Stimulated activated CD8-positive, alpha-beta memory T cell treated with anti-CD3 and anti-CD28 coated beads, Interleukin-7, amount 100 ng/mL, for 48 hours (primary cell): ENCODE data around the gene NOBOX.
"Not testable (repeated sequence)": the region's sequence is repeated elsewhere in the genome, so short reads cannot be mapped to it uniquely, and the experiment has no call there.

Experiments
- DNase-seq, 2 donors: peaks; one replicate each; pipeline ENCODE4 v3.0.0-alpha.2; 2020; ENCODE audit warnings: low read depth in 1 of 2; ENCODE audit errors: extremely low read depth in 1 of 2

NOBOX gene

GRCh38 chr7:144397086-144397485 lies 6.4 kb downstream of the NOBOX start:
- no peak for DNase-seq

DNA sequence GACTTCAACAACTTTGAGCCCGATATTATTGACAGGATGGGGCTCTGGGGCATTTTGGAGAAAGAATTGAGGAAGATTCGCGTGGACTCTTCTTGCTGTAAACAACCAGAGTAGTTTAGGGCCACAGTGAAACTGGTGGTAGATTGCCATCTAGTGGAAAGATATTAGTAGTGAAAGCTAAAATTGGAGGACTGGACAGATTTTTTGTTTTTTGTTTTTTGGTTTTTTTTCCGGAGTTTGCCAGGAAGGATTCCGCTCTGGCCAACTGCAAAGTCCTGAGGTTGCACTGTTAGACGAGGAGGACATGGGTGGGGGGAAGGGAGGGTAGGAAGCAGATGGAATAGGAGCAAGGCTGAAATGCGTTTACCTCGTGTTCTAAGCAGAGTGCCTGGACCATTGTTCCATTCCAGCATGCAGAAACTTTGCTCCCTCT lies 11.7 kb downstream of the NOBOX start:
- no peak for DNase-seq

DNA sequence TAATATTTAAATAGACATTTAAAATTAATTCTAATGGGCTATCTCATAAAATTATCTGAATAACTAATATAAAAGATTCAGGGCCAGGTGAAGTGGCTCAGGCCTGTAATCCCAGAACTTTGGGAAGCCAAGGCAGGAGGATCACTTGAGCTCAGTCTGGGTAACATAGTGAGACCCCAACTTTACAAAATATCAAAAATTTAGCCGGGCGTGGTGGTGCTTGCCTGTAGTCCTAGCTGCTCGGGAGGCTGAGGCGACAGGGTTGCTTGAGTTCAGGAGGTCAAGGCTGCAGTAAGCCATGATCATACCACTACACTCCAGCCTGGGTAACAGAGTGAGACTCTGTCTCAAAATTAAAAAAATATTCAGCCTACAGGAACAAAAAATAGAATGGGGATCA lies 12.5 kb downstream of the NOBOX start:
- no peak for DNase-seq

DNA sequence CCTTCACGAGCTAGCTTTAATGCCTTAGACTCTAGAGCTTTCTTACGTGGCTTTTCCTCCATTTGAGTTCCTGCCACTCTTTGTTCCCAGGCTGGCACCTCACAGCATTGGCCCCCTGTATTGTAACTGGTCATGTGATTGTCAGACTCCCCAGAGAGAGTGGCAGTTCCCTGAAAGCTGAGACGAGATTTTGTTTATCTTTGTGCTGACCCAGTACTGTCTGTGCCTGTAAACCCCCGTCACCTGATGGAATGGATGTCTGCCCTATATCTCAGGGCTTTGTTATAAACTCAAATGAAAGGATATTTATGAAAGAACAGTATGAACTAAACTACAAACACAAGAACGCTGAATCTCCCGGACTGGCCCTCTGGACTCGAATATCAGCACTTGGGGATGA lies 13.0 kb downstream of the NOBOX start:
- no peak for DNase-seq

- DNase-seq = no peak
Measured at GRCh38 chr7:144388950-144389349, 14.5 kb downstream of the NOBOX start.

- no peak for DNase-seq
Measured at GRCh38 chr7:144386741-144387140, 16.8 kb downstream of the NOBOX start.

DNA sequence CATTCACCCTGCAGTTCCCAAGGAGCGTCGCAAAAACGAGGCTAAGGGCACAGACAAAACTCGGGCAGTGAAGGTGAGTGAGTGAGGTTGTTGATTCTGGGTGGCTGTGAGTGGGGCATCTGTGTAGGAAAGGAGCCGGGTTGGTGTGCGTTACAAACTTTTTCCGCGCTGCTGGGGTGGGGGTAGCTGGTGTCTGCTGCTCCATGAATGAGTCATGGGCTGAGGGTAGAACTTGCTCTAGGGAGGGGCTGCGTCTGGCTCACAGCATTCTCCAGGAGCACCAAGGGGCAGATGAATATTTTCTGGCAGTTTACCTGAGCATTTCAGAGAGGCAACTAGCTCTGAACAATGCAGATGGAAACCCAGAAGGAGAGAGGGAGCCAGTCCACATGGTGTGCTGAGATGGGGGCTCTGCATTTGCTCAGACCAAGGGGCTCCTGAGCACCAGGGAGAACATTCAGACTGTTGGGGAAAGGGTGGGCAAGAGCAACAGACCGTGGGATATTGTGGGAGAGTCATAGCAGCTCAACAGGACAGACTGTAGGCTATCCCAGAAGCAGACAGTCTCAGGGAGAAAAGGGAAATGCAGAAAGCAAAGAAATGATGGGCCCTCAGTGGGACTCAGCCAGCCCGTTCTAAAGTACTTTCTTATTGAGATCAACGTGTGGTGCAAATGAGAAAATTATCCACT lies 18.8 kb downstream of the NOBOX start:
- peak; percentile 21 to 41 for DNase-seq

- DNase-seq = no peak
Measured at GRCh38 chr7:144384071-144384470, 19.4 kb downstream of the NOBOX start.

DNA sequence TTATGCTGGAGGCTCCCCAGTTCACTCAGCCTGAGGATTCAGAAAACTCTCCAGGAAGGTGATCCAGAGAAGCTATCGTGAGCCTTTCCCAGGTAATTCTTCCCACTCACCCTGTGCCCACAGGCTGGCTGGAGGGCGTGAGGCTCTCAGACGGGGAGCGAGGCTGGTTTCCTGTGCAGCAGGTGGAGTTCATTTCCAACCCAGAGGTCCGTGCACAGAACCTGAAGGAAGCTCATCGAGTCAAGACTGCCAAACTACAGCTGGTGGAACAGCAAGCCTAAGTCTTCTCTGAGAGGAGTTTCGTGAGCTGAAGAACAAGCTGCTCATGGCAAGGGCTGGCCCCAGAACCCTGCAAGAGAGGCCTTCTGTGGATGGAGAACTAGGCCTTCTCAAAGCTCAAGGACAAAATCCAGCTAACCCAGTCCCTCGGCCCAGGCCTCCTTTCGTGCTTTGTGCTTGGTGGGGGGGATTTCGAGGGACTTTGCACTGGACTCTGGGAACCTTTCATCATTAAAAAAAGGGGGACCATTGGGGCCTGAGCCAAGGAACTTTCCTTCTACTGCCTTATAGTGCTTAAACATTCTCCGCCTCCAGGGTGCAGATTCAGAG lies 23.6 kb downstream of the NOBOX start:
- DNase-seq = no peak

DNA sequence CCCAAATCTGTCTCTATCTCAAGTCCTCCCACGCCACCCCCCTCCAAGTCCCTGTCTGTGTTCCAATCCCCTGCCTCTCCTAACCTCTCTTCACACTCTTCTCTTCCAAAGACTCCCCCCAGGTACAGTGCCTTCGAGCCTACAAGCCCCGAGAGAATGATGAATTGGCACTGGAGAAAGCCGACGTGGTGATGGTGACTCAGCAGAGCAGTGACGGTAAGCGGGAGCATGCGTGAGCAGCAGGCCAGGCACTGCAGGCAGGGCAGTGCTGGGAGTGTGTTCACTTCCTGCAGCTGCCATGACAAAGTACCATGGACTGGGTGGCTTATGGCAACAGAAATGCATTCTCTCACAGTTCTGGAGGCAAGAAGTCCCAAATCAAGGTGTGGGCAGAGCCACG lies 24.8 kb downstream of the NOBOX start:
- DNase-seq = no peak

DNA sequence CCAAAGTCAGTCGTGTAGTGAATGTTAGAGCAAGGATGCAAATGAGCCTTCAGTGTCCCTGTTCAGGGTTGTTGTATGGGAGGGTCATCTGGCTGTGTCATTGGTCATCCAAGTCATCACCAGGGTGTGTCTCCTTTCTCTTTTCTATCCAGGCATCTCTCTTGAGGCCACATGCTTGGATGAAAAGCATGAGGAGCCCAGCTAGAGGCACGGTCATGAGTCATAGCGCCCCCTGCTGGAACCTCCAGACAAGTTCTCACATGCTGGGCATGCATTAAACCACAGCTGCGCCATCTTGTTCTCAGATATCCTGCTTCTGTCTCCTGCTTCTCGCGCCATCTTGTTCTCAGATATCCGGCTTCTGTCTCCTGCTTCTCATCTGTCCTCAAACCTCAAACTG lies 34.3 kb downstream of the NOBOX start:
- not testable (repeated sequence) for DNase-seq

- DNase-seq = not testable (repeated sequence)
Measured at GRCh38 chr7:144367250-144367649, 36.2 kb downstream of the NOBOX start.

- DNase-seq = not testable (repeated sequence)
Measured at GRCh38 chr7:144365523-144365922, 38.0 kb downstream of the NOBOX start.

- DNase-seq = not testable (repeated sequence)
Measured at GRCh38 chr7:144362061-144362460, 41.4 kb downstream of the NOBOX start.

DNA sequence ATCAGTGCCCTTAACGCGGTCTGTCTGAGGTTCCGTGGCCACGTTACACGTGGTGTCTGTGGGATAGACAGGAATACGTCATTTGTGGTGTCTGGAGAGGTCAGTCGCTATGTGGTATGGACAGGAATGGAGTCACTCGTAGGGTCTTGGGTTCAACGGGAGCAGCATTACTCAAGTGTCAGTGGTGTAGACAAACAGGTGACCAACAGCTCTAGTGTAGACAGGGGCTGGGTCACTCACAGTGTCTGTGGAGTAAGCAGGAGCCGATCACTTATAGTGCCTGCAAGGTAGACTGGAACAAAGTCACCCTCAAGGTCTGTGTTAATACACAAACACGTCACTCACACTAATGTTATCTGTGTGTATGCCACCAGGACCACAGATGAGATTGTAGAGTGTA lies 46.6 kb downstream of the NOBOX start:
- DNase-seq = not testable (repeated sequence)

DNA sequence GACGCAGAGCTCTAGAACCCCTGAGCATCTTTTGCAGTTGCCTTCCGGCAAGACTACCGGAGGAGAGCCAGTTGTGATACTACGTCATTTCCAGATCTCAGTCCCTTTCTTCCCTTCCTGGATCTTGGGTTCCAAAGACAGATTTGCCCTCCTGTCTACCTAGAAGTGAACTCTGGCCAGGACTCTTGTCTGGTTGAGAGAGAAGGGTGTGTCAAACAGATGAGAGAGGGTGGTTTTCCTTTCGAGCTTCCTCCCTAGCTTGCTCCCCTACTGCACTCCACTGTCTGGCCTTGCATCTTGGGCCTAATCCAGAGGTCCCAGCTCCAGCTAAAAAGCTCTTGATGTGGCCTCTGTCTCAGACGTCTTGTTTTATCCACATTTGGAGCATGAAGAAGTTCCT lies 47.3 kb downstream of the NOBOX start:
- DNase-seq = not testable (repeated sequence)

GRCh38 chr7:144355176-144355822 lies 48.2 kb downstream of the NOBOX start, which contains the start of gene ARHGEF5:
Gene ARHGEF5 (plus strand): TSS chr7:144355402. CDS start chr7:144362670, 7,268 bp downstream.
- not testable (repeated sequence) for DNase-seq

GRCh38 chr7:144351667-144352066 lies 51.8 kb downstream of the NOBOX start:
- DNase-seq = not testable (repeated sequence)

GRCh38 chr7:144348625-144349024 lies 54.9 kb downstream of the NOBOX start:
- DNase-seq = not testable (repeated sequence)
